ENCODE results near the gene HMGXB3. TPM values are rescaled to one million over a fixed set of nuclear protein-coding genes. Genes with fewer than 3 reads are reported as not detected.

The HMGXB3 gene
- total and polyA plus RNA-seq, 2 of the 13 experiments (the other 11 are each of a cell fraction or from before 2014, with no cell fraction given), result 18.8 to 23.8 TPM

DNA sequence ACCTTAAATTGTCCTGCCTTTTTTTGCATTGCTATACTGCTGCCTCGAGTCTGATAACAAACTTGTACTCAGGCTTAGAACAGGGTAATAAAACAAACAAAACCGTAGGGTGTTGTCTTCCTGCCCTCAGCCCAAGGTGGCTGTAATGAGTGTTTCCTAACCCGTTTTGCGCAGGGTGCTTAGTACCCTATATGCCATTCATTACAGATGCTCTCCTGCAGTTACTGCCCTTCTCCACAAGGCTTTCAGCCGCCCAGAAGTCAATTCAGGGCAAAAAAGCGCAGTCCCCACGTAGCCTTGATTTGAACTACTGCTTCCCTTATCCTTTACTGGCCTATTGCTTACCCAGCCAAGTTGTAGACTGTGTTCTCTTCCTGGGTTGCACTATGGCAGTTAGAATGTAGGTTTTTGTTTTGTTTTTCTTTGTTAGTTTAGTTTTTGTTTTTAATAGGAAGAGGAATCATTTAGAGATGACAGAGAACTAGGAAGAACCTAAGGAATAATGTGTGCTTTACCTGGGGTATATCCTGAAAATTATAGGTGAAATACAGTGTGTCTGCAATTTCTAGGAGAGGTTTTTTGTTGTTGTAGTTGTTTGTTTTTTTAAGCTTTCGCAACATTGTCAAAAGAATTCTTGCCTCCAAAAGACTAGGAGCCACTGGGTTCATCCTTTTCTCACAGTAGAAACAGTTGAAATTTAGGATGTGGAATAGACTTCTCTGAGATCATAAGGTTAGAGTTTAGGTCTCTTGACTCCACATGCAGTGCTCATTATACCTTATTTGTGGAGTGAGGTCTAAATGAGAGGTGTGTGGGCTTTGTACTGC lies 1.3 kb downstream of the HMGXB3 start (continued):
- TF ChIP-seq, protein P1, sequence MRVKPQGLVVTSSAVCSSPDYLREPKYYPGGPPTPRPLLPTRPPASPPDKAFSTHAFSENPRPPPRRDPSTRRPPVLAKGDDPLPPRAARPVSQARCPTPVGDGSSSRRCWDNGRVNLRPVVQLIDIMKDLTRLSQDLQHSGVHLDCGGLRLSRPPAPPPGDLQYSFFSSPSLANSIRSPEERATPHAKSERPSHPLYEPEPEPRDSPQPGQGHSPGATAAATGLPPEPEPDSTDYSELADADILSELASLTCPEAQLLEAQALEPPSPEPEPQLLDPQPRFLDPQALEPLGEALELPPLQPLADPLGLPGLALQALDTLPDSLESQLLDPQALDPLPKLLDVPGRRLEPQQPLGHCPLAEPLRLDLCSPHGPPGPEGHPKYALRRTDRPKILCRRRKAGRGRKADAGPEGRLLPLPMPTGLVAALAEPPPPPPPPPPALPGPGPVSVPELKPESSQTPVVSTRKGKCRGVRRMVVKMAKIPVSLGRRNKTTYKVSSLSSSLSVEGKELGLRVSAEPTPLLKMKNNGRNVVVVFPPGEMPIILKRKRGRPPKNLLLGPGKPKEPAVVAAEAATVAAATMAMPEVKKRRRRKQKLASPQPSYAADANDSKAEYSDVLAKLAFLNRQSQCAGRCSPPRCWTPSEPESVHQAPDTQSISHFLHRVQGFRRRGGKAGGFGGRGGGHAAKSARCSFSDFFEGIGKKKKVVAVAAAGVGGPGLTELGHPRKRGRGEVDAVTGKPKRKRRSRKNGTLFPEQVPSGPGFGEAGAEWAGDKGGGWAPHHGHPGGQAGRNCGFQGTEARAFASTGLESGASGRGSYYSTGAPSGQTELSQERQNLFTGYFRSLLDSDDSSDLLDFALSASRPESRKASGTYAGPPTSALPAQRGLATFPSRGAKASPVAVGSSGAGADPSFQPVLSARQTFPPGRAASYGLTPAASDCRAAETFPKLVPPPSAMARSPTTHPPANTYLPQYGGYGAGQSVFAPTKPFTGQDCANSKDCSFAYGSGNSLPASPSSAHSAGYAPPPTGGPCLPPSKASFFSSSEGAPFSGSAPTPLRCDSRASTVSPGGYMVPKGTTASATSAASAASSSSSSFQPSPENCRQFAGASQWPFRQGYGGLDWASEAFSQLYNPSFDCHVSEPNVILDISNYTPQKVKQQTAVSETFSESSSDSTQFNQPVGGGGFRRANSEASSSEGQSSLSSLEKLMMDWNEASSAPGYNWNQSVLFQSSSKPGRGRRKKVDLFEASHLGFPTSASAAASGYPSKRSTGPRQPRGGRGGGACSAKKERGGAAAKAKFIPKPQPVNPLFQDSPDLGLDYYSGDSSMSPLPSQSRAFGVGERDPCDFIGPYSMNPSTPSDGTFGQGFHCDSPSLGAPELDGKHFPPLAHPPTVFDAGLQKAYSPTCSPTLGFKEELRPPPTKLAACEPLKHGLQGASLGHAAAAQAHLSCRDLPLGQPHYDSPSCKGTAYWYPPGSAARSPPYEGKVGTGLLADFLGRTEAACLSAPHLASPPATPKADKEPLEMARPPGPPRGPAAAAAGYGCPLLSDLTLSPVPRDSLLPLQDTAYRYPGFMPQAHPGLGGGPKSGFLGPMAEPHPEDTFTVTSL (CRISPR knock-in tag; IDR thresholded peaks at IDR 0.05; ENCODE audit: borderline replicate concordance), result no peak
- TF ChIP-seq HHEX (CRISPR knock-in tag; IDR thresholded peaks at IDR 0.05) (no peak), STAG1 (CRISPR knock-in tag; IDR thresholded peaks at IDR 0.05) (peak; percentile 41; the same call in 1 of the 2 replicates), SP2 (CRISPR knock-in tag; IDR thresholded peaks at IDR 0.05) (no peak), CBX5 (CRISPR knock-in tag; IDR thresholded peaks at IDR 0.05; ENCODE audit: borderline replicate concordance) (no peak), FOXO1 (CRISPR knock-in tag; IDR thresholded peaks at IDR 0.05) (no peak), ZNF530 (CRISPR knock-in tag; IDR thresholded peaks at IDR 0.05; ENCODE audit: low read depth) (no peak), ZNF264 (CRISPR knock-in tag; IDR thresholded peaks at IDR 0.05) (0 out of 2 replicates have a peak, but pooled peaks have one; percentile 20), ZNF296 (CRISPR knock-in tag; conservative IDR thresholded peaks at IDR 0.05) (no peak), ZNF552 (CRISPR knock-in tag; IDR thresholded peaks at IDR 0.05; ENCODE audit: borderline replicate concordance) (no peak), SALL1 (CRISPR knock-in tag; IDR thresholded peaks at IDR 0.05) (0 out of 2 replicates have a peak, but pooled peaks have one; percentile 20), GATAD1 (CRISPR knock-in tag; IDR thresholded peaks at IDR 0.05) (0 out of 2 replicates have a peak, but pooled peaks have one; percentile 28)
- TF ChIP-seq, protein P2, sequence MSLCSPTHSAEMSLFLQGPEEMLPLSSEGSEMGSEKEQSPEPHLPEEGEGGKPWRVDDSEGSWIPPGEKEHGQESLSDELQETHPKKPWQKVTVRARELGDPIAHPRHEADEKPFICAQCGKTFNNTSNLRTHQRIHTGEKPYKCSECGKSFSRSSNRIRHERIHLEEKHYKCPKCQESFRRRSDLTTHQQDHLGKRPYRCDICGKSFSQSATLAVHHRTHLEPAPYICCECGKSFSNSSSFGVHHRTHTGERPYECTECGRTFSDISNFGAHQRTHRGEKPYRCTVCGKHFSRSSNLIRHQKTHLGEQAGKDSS (CRISPR knock-in tag; IDR thresholded peaks at IDR 0.05; ENCODE audit: borderline replicate concordance, low read depth), result no peak
- TF ChIP-seq, protein P3, sequence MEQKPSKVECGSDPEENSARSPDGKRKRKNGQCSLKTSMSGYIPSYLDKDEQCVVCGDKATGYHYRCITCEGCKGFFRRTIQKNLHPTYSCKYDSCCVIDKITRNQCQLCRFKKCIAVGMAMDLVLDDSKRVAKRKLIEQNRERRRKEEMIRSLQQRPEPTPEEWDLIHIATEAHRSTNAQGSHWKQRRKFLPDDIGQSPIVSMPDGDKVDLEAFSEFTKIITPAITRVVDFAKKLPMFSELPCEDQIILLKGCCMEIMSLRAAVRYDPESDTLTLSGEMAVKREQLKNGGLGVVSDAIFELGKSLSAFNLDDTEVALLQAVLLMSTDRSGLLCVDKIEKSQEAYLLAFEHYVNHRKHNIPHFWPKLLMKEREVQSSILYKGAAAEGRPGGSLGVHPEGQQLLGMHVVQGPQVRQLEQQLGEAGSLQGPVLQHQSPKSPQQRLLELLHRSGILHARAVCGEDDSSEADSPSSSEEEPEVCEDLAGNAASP (CRISPR knock-in tag; IDR thresholded peaks at IDR 0.05; ENCODE audit: borderline replicate concordance), result peak; percentile 63; the same call in 1 of the 2 replicates
- TF ChIP-seq, protein P4, sequence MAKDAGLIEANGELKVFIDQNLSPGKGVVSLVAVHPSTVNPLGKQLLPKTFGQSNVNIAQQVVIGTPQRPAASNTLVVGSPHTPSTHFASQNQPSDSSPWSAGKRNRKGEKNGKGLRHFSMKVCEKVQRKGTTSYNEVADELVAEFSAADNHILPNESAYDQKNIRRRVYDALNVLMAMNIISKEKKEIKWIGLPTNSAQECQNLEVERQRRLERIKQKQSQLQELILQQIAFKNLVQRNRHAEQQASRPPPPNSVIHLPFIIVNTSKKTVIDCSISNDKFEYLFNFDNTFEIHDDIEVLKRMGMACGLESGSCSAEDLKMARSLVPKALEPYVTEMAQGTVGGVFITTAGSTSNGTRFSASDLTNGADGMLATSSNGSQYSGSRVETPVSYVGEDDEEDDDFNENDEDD (CRISPR knock-in tag; IDR thresholded peaks at IDR 0.05; ENCODE audit: borderline replicate concordance), result no peak
